ENCODE data around the gene NUDT8.

- TF ChIP-seq ZNF274 (IDR thresholded peaks at IDR 0.05; ENCODE audit: low read depth, low read length) (no peak), YY1 (IDR thresholded peaks at IDR 0.05; ENCODE audit: insufficient read depth, insufficient read length) (no peak)
Measured at GRCh38 chr11:67636962-67637361, 7.2 kb upstream of the NUDT8 start.

Measured in NT2/D1 (cell line).